Ishikawa (cell line): ENCODE data around the gene OR8B4.

Source experiments
- CEBPB ChIP-seq: IDR thresholded peaks from 2 replicates; pipeline ENCODE4 v1.6.1; 2012
- CREB1 ChIP-seq: IDR thresholded peaks from 2 replicates; pipeline ENCODE4 v1.6.1; 2012; ENCODE audit warnings: low read depth
- EGR1 ChIP-seq: IDR thresholded peaks from 2 replicates; pipeline ENCODE4 v1.6.1; 2012
- EP300 ChIP-seq: IDR thresholded peaks from 2 replicates; pipeline ENCODE4 v1.6.1; 2012; ENCODE audit warnings: borderline replicate concordance
- FOXM1 ChIP-seq: IDR thresholded peaks from 2 replicates; pipeline ENCODE4 v1.6.1; 2012; ENCODE audit warnings: low read depth, borderline replicate concordance
- MAX ChIP-seq: IDR thresholded peaks from 2 replicates; pipeline ENCODE4 v1.6.1; 2012
- NFIC ChIP-seq: IDR thresholded peaks from 2 replicates; pipeline ENCODE4 v1.6.1; 2012
- RAD21 ChIP-seq: IDR thresholded peaks from 2 replicates; pipeline ENCODE4 v1.6.1; 2012; ENCODE audit warnings: low read depth
- REST ChIP-seq: IDR thresholded peaks from 2 replicates; pipeline ENCODE4 v1.6.1; 2012; ENCODE audit warnings: low read depth, mild to moderate bottlenecking
- TAF1 ChIP-seq: IDR thresholded peaks from 2 replicates; pipeline ENCODE4 v1.6.1; 2012; ENCODE audit warnings: low read depth, mild to moderate bottlenecking
- TCF12 ChIP-seq: IDR thresholded peaks from 2 replicates; pipeline ENCODE4 v1.6.1; 2012; ENCODE audit warnings: low read depth
- TEAD4 ChIP-seq: IDR thresholded peaks from 2 replicates; pipeline ENCODE4 v1.6.1; 2012
- USF1 ChIP-seq: IDR thresholded peaks from 2 replicates; pipeline ENCODE4 v1.6.1; 2012
- YY1 ChIP-seq: IDR thresholded peaks from 2 replicates; pipeline ENCODE4 v1.6.1; 2012; ENCODE audit warnings: low read depth
- ZBTB7A ChIP-seq: IDR thresholded peaks from 2 replicates; pipeline ENCODE4 v1.6.1; 2012; ENCODE audit warnings: low read depth

Gene OR8B4

GRCh38 chr11:124465368-124465767 is 40.7 kb upstream of the OR8B4 start:
- TF ChIP-seq USF1 (no peak), MAX (no peak), EGR1 (no peak), RAD21 (no peak), TCF12 (no peak), FOXM1 (no peak), TEAD4 (no peak), CREB1 (no peak)

GRCh38 chr11:124463990-124464389 is 39.3 kb upstream of the OR8B4 start:
- TF ChIP-seq MAX (no peak), EP300 (no peak)

- no peak for TF ChIP-seq YY1
- TF ChIP-seq USF1: no peak
- TF ChIP-seq NFIC: no peak
- no peak for TF ChIP-seq RAD21
- no peak for TF ChIP-seq FOXM1
- no peak for TF ChIP-seq CEBPB
Observed at GRCh38 chr11:124463324-124463723, 38.7 kb upstream of the OR8B4 start.

- no peak for TF ChIP-seq FOXM1
- no peak for TF ChIP-seq MAX
- TF ChIP-seq TCF12: no peak
- no peak for TF ChIP-seq REST
- no peak for TF ChIP-seq NFIC
- TF ChIP-seq EGR1: no peak
- no peak for TF ChIP-seq CEBPB
- TF ChIP-seq RAD21: no peak
- no peak for TF ChIP-seq EP300
- TF ChIP-seq CREB1: no peak
- no peak for TF ChIP-seq YY1
- TF ChIP-seq TAF1: no peak
- TF ChIP-seq TEAD4: no peak
- no peak for TF ChIP-seq USF1
- TF ChIP-seq ZBTB7A: no peak
Observed at GRCh38 chr11:124460459-124460858, 35.8 kb upstream of the OR8B4 start.

GRCh38 chr11:124454552-124454951 is 29.9 kb upstream of the OR8B4 start:
- TF ChIP-seq CEBPB (no peak), NFIC (no peak), TAF1 (no peak), USF1 (no peak), MAX (no peak), CREB1 (no peak), FOXM1 (no peak), REST (no peak)

GRCh38 chr11:124446916-124447315 is 22.2 kb upstream of the OR8B4 start:
- TF ChIP-seq ZBTB7A (no peak), REST (no peak), EGR1 (no peak), CEBPB (no peak), RAD21 (no peak), NFIC (no peak), EP300 (no peak), TCF12 (no peak), MAX (no peak)
